Heart left ventricle (tissue), 16 donors: ENCODE measurements around the gene PHACTR1. TPM values are rescaled to one million over a fixed set of nuclear protein-coding genes. Genes with fewer than 3 reads are reported as not detected.

Source experiments
- ATAC-seq, 4 donors: fragments of 200-7000 bp; cut with Tn5 transposase; one replicate each; pipeline ENCODE4 v1.9.1; 2020 to 2022; ENCODE audit warnings: moderate library complexity in 4 of 4, mild to moderate bottlenecking in 3 of 4, moderate number of reproducible peaks in 1 of 4
- DNase-seq, 5 donors: peaks; one replicate each; pipeline ENCODE4 v3.0.0-alpha.2; 2020
- H3K27ac ChIP-seq, 12 donors: fragments of 200-600 bp; sonication (generic) in 4 of 12; one replicate each; pipeline versions ENCODE4 v1.5.0 to v1.8.0; 2016 to 2022; ENCODE audit warnings: mild to moderate bottlenecking in 2 of 12
- H3K27me3 ChIP-seq, 9 donors: fragments of 200-600 bp; sonication (generic) in 2 of 9; one replicate each; pipeline versions ENCODE4 v1.5.1 to v1.8.0; 2016 to 2022; ENCODE audit warnings: mild to moderate bottlenecking in 3 of 9
- H3K36me3 ChIP-seq, 9 donors: fragments of 200-600 bp; sonication (generic) in 2 of 9; one replicate each; pipeline versions ENCODE4 v1.5.0 to v1.8.0; 2018 to 2022; ENCODE audit warnings: mild to moderate bottlenecking in 2 of 9
- H3K4me1 ChIP-seq, 12 donors: fragments of 200-600 bp; sonication (generic) in 4 of 12; one replicate each; pipeline versions ENCODE4 v1.5.0 to v1.8.0; 2016 to 2022; ENCODE audit warnings: mild to moderate bottlenecking in 3 of 12
- H3K4me3 ChIP-seq, 12 donors: fragments of 200-600 bp; sonication (generic) in 4 of 12; one replicate each; pipeline versions ENCODE4 v1.5.0 to v1.8.0; 2017 to 2022; ENCODE audit warnings: mild to moderate bottlenecking in 9 of 12, moderate library complexity in 4 of 12
- H3K9me3 ChIP-seq, 12 donors: fragments of 200-600 bp; sonication (generic) in 4 of 12; one replicate each; pipeline versions ENCODE4 v1.5.0 to v1.8.0; 2016 to 2022; ENCODE audit warnings: mild to moderate bottlenecking in 1 of 12
- CTCF ChIP-seq, 12 donors: fragments of 200-600 bp; sonication (generic) in 4 of 12; IDR thresholded peaks; one replicate each; pipeline versions ENCODE4 v1.5.0 to v1.8.0; 2018 to 2022; ENCODE audit warnings: antibody characterized with exemption in 12 of 12, mild to moderate bottlenecking in 5 of 12
- POLR2A ChIP-seq, 2 donors: fragments of 450-650 bp; IDR thresholded peaks; one replicate each; pipeline ENCODE4 v1.6.1; 2017; ENCODE audit warnings: antibody characterized with exemption in 2 of 2, mild to moderate bottlenecking in 2 of 2, moderate library complexity in 2 of 2
- WGBS, 4 donors: extraction: QIAGEN DNeasy Blood & Tissue Kit in 2 of 4; methylation state at CpG; one replicate each; pipeline versions ENCODE4 v1.1.5 to v1.1.7; 2013 to 2018; 5-methylcytosine and 5-hydroxymethylcytosine counted together
- intact Hi-C, 10 donors: fragments of 100-400 bp; cut with DNase I; formaldehyde crosslinking; loops; one replicate each; pipeline versions ENCODE4 v1.11.1 to v1.14.2; 2022
- polyA plus RNA-seq, 2 donors: library from polyadenylated mRNA; stranded (reverse); fragments of 200-250 nt; gene quantifications; one replicate each; pipeline ENCODE4 v1.2.3, GENCODE V29; 2013
- total RNA-seq, 9 donors: library from RNA; depleted of rRNA in 2 of 9; stranded (reverse); fragments of >200 nt in 2 of 9; fragmentation: NEBNext Ultra II Directional in 3 of 9; extraction: Animal tissue kit (Norgen Biotek cat#: 25700) in 3 of 9; gene quantifications; one replicate each; pipeline versions ENCODE4 v1.1.0 to v1.2.4, GENCODE V29; 2016 to 2023
- donor health status: ischemic (EF 13 %, LVEDD 7.1; RV severe dilation, severe dysfunction).
- donor health status: healthy with polysubstance abuse.
- donor health status: DM: no; HTN: yes; CAD: no.
- donor health status: DM: no; HTN: no; CAD: no.
- donor health status: ischemic (EF 25% LVEDD 6.9; RV normal size, moderate dysfunction).
- donor health status: ischemic (EF 25% LVEDD 5.7; RV mildly dilated, moderate dysfunction).
- donor health status: healthy.
- donor health status: DM: yes; HTN: yes; CAD: no.
- donor health status: ischemic (EF 35%, LVEDD 5.7; RV mildly dilated, moderate dysfunction).
- donor health status: nonischemic (EF 11% LVEDD 7.7; RV severe dilation, severe dysfunction).
- donor health status: DM: yes; HTN: yes; CAD: no.
- donor health status: PGD.
- donor health status: ischemic (EF 29% LVEDD 5.4; RV normal size, mild dysfunction).
- donor health status: nonischemic (EF 23%, LVEDD 6.1; RV moderate dilation, normal function).

PHACTR1 gene
- total and polyA plus RNA-seq, 11 donors = 21.2 to 238 (median 87.4) TPM

GRCh38 chr6:12898603-12899002 lies 182.0 kb downstream of the PHACTR1 start:
- TF ChIP-seq CTCF (IDR thresholded peaks at IDR 0.05) (no peak), POLR2A (IDR thresholded peaks at IDR 0.05) (no peak)
- intact Hi-C loops = loop anchor here in 4 of 10 donors (10.0 kb wide), 4 partner anchors 264 to 1314 kb away; partner anchors contain the start of genes EDN1 (in 1 of the 4) and MCUR1 (in 1 of the 4)
- WGBS, 4 donors = 84 to 91% (median 89%) methylated on average over 10 of the region's 10 CpGs
- no peak for DNase-seq
- Histone ChIP-seq H3K27ac (no peak overlapping the region), H3K36me3 (no peaks in the 10 kb centered on the region), H3K9me3 (no peaks in the 10 kb centered on the region), H3K4me3 (no peak overlapping the region), H3K4me1 (peaks cover 0 to 25% (median 5%) of the 10 kb centered on the region in 12 donors), H3K27me3 (no peaks in the 10 kb centered on the region)
- ATAC-seq = no peak

- H3K36me3 ChIP-seq = no peaks in the 10 kb centered on the region
- TF ChIP-seq CTCF (IDR thresholded peaks at IDR 0.05) (no peak), POLR2A (IDR thresholded peaks at IDR 0.05) (no peak)
- ATAC-seq = no peak
- no peaks in the 10 kb centered on the region for H3K9me3 ChIP-seq
- no peak for DNase-seq
- intact Hi-C loops = loop anchor here in 4 of 10 donors (10.0 kb wide), 4 partner anchors 264 to 1314 kb away; partner anchors contain the start of genes EDN1 (in 1 of the 4) and MCUR1 (in 1 of the 4)
- H3K4me1 ChIP-seq = peaks cover 0 to 21% (median 5%) of the 10 kb centered on the region in 12 donors
- H3K27ac ChIP-seq = no peak overlapping the region
- 79 to 86% (median 82%) methylated on average over 4 of the region's 4 CpGs for WGBS, 4 donors
- H3K27me3 ChIP-seq = no peaks in the 10 kb centered on the region
- H3K4me3 ChIP-seq = no peak overlapping the region
Measured at GRCh38 chr6:12899046-12899833, 182.7 kb downstream of the PHACTR1 start.

DNA sequence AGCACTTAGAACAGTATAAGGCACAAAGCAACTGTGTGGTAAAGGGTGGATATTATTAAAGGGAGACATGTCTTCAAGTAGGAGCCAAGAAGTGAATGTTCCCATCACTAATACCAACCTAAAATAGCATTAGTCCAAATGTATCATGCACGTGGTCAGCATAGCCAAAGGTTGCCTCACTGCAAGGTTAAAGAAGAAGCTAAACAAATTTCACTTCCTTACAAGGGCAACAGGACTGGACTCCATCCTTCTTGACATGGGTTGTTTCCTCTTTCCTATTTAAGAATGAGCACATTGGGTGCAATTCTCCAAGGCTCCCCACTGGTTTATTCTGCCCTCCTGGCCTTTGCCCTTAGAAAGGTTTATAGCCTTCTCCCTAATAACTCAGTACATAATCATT lies 186.7 kb downstream of the PHACTR1 start:
- H3K27me3 ChIP-seq = no peaks in the 10 kb centered on the region
- DNase-seq = no peak
- H3K4me3 ChIP-seq = no peak overlapping the region
- TF ChIP-seq CTCF (IDR thresholded peaks at IDR 0.05) = no peak
- TF ChIP-seq POLR2A (IDR thresholded peaks at IDR 0.05) = no peak
- WGBS, 4 donors = 6 to 33% (median 14%) methylated on average over 1 of the region's 1 CpG
- no peak overlapping the region for H3K27ac ChIP-seq
- peaks cover 0 to 13% (median 3%) of the 10 kb centered on the region in 12 donors for H3K4me1 ChIP-seq
- H3K9me3 ChIP-seq = no peaks in the 10 kb centered on the region
- intact Hi-C loops = loop anchor here in 1 of 10 donors (10.0 kb wide), 1 partner anchor 222 kb away; no protein-coding TSS in a partner anchor
- peak; percentile 68 to 79 (median 72) for ATAC-seq
- H3K36me3 ChIP-seq = no peaks in the 10 kb centered on the region

DNA sequence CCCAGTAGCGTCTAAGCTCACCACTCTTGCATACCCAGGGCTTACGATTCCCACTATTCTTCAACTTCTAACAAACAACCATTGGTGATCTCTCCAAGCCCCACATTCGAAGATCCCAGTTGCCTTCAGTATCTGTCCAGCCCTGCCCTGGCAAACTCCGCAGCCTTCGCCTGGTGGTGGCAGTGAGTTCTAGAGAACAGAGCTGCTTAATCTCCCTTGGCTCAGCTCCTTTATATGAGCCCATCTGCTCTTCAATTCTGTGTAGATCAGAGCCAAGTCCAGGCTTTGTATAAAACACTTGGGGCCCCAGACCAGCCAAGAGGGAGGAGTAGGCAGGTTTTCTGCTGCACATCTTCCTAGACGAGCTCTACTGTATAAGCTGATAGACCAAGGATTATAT lies 193.3 kb downstream of the PHACTR1 start:
- Histone ChIP-seq H3K27me3 (no peaks in the 10 kb centered on the region), H3K4me3 (no peak overlapping the region), H3K36me3 (no peaks in the 10 kb centered on the region), H3K27ac (no peak overlapping the region), H3K9me3 (no peaks in the 10 kb centered on the region), H3K4me1 (peaks cover 0 to 15% (median 0%) of the 10 kb centered on the region in 12 donors)
- intact Hi-C loops = loop anchor here (2.0 to 10.0 kb wide), 14 partner anchors 42 to 423 kb away; partner anchors contain the start of gene TBC1D7 (in 2 of the 10)
- ATAC-seq (peak; percentile 33 to 85 (median 78)), DNase-seq (peak in 2 of 5 donors; percentile 40 to 54)
- WGBS, 4 donors = 58 to 68% (median 60%) methylated on average over 6 of the region's 6 CpGs
- TF ChIP-seq POLR2A (IDR thresholded peaks at IDR 0.05) (no peak), CTCF (IDR thresholded peaks at IDR 0.05) (peak in 3 of 12 donors; percentile 14 to 30 (median 30))
